Hepatocyte (in vitro differentiated cells): Measurements from ENCODE around the gene CALD1.

Experiments
- CTCF ChIP-seq: fragments of 200-600 bp; sonication (generic); IDR thresholded peaks from 2 replicates; pipeline ENCODE4 v1.5.1; 2016; ENCODE audit warnings: antibody characterized with exemption, mild to moderate bottlenecking; ENCODE audit not compliant: poor library complexity
- EZH2 ChIP-seq: fragments of 200-600 bp; sonication (generic); IDR thresholded peaks from 2 replicates; pipeline ENCODE4 v1.6.1; 2016; ENCODE audit warnings: antibody characterized with exemption, mild to moderate bottlenecking, borderline replicate concordance

- TF ChIP-seq CTCF (no peak), EZH2 (no peak)
These were observed 143.6 kb downstream of the CALD1 start for GRCh38 chr7:134922720-134923704.
